ENCODE data around the gene PBX4.
"Not testable (repeated sequence)": the region's sequence is repeated elsewhere in the genome, so short reads cannot be mapped to it uniquely, and the experiment has no call there.

GRCh38 chr19:19606686-19607085 is 11.8 kb downstream of the PBX4 start:
- TF ChIP-seq CTCF, POLR2AphosphoS5, POLR2A, EP300 (IDR thresholded peaks at IDR 0.05): not testable (repeated sequence)

Measured in gastroesophageal sphincter (tissue), 3 donors.